Measurements from ENCODE around the gene CAMSAP2.

DNA sequence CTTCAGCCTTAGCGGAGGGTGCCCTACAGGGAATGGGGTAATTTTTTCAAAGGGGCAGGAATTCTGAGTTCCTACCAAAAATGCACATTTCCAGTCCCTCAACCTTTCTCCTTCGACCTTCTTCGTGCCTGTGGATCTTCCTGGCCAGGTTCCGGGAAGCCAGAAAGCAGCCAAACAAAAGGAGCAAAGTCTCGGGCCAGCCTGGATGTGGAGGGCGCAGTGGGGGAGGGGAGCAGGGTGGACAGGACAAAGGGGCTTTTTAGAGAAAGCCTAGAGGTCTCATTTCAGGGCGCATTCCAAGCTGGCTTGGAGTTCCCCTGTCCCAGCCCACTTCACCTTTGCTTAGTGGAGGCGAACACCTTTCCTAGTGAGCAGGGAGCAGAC, 153.1 kb downstream of the CAMSAP2 start:
- TF ChIP-seq, protein P1, sequence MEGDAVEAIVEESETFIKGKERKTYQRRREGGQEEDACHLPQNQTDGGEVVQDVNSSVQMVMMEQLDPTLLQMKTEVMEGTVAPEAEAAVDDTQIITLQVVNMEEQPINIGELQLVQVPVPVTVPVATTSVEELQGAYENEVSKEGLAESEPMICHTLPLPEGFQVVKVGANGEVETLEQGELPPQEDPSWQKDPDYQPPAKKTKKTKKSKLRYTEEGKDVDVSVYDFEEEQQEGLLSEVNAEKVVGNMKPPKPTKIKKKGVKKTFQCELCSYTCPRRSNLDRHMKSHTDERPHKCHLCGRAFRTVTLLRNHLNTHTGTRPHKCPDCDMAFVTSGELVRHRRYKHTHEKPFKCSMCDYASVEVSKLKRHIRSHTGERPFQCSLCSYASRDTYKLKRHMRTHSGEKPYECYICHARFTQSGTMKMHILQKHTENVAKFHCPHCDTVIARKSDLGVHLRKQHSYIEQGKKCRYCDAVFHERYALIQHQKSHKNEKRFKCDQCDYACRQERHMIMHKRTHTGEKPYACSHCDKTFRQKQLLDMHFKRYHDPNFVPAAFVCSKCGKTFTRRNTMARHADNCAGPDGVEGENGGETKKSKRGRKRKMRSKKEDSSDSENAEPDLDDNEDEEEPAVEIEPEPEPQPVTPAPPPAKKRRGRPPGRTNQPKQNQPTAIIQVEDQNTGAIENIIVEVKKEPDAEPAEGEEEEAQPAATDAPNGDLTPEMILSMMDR (IDR thresholded peaks at IDR 0.05): no peak
- no peak for TF ChIP-seq POLR2AphosphoS5 (IDR thresholded peaks at IDR 0.05)
